ENCODE measurements around the gene LDHAL6B.

LDHAL6B gene

DNA sequence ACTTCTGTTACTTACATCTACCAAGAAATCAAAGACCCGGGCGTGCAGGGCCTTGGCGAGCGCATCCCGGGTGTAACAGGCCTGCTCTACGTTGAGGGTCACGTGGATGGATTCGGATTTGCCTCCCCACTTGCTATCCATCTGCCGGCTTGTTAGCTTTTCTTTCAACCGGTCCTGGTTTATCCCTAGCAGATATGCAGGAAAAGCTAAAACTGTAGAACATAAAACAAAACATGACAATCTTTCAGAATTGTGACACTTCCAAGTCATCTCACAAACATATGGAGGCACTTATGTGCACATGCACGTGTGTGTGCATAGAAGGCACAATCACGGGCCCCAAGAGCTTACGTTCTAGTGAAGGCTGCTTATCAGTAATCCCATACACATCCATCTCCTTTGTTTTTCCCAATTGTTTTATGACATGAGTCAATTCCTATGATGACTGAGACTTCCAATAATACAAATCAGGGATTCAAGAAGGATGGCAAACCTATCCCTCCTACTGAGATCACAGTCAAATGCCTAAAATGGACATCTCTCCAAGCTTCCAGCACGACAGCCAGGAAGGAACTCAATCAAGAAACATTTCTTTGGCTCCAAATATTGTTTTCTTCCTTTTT, 11.3 kb downstream of the LDHAL6B start:
- Histone ChIP-seq H3K9me3 (no peaks in the 10 kb centered on the region), H3K27me3 (peaks cover 5% of the 10 kb centered on the region), H3K36me3 (no peaks in the 10 kb centered on the region), H3K4me3 (ENCODE audit: low read depth, low read length) (no peak overlapping the region), H3K4me1 (no peaks in the 10 kb centered on the region)
- TF ChIP-seq, protein P1, sequence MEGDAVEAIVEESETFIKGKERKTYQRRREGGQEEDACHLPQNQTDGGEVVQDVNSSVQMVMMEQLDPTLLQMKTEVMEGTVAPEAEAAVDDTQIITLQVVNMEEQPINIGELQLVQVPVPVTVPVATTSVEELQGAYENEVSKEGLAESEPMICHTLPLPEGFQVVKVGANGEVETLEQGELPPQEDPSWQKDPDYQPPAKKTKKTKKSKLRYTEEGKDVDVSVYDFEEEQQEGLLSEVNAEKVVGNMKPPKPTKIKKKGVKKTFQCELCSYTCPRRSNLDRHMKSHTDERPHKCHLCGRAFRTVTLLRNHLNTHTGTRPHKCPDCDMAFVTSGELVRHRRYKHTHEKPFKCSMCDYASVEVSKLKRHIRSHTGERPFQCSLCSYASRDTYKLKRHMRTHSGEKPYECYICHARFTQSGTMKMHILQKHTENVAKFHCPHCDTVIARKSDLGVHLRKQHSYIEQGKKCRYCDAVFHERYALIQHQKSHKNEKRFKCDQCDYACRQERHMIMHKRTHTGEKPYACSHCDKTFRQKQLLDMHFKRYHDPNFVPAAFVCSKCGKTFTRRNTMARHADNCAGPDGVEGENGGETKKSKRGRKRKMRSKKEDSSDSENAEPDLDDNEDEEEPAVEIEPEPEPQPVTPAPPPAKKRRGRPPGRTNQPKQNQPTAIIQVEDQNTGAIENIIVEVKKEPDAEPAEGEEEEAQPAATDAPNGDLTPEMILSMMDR (IDR thresholded peaks at IDR 0.05; ENCODE audit: low read depth, low read length): no peak
- DNase-seq: no peak

DNA sequence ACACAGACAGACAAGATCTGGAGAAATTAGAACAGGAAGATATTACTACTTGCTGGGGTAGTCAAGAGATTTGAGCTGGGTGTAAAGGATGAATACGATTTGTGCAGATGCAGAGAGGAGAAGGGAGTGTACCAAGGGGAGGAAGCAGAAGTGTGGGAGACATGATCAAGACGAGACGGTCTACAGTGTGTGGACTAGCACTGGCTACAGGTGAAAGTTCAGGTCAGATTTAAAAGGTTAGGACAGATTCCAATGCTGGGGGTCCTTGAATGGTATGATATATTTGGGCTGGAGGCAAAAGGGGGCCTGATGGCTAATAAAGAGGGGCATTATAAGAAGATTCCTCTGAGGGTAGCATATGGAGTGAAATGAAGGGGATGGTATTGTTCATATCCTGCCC, 12.1 kb downstream of the LDHAL6B start:
- no peaks in the 10 kb centered on the region for H3K4me1 ChIP-seq
- TF ChIP-seq, protein P1 (IDR thresholded peaks at IDR 0.05; ENCODE audit: low read depth, low read length): no peak

DNA sequence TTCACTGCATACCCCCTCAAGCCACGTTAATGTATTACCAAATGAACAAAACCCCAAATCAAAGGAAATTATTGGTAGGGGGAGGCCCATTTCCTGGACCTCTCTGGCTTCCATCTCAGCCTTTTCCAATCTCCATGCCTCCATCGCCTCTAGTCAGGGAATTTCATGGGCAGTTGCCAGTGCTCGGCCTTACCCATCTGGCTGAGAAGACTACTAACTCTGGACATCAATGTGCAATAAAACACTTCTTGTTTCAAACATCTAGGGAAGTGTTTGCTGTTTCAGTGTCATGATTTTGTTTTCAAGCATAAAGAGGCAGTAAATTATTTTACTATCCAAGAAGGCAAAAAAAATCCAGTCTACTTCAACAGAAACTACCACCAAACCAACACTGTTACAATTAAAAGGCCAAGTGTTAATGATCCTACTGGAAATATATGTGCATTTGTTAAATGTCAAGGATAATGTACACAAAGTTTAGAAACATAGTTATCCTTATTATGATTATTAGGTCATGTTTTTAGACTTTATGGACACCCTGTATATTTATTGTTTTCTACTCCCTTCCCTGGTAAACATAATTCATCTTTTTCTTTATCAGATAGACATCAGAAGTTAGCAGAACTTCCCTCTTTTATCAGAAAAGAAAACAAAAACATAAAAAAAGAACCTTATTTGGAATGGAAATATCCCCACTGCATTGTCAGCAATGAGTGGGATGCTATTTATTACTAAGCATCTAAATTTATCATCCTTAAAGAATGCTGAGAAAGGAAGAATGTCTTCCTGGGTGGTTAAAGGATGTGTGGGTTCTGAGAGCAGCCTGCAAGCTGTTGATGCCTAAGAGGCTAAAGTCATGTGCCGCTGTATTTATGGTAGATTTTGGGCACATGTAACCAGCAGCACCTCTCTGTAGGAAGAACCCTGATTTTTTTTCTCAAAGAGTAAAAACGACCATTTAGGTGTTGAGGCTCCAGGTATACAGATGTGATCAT, 15.2 kb downstream of the LDHAL6B start:
- H3K36me3 ChIP-seq: no peaks in the 10 kb centered on the region
- H3K27me3 ChIP-seq: peaks cover 7% of the 10 kb centered on the region
- H3K9me3 ChIP-seq: no peaks in the 10 kb centered on the region
- no peak overlapping the region for H3K4me3 ChIP-seq (ENCODE audit: low read depth, low read length)
- H3K4me1 ChIP-seq: no peaks in the 10 kb centered on the region
- TF ChIP-seq, protein P1 (IDR thresholded peaks at IDR 0.05; ENCODE audit: low read depth, low read length): no peak
- no peak for DNase-seq

More for the DNA sequence above, 12.1 kb downstream of the LDHAL6B start:
- no peaks in the 10 kb centered on the region for H3K36me3 ChIP-seq
- H3K27me3 ChIP-seq: peaks cover 5% of the 10 kb centered on the region
- DNase-seq: no peak
- H3K9me3 ChIP-seq: no peaks in the 10 kb centered on the region
- H3K4me3 ChIP-seq (ENCODE audit: low read depth, low read length): no peak overlapping the region

DNA sequence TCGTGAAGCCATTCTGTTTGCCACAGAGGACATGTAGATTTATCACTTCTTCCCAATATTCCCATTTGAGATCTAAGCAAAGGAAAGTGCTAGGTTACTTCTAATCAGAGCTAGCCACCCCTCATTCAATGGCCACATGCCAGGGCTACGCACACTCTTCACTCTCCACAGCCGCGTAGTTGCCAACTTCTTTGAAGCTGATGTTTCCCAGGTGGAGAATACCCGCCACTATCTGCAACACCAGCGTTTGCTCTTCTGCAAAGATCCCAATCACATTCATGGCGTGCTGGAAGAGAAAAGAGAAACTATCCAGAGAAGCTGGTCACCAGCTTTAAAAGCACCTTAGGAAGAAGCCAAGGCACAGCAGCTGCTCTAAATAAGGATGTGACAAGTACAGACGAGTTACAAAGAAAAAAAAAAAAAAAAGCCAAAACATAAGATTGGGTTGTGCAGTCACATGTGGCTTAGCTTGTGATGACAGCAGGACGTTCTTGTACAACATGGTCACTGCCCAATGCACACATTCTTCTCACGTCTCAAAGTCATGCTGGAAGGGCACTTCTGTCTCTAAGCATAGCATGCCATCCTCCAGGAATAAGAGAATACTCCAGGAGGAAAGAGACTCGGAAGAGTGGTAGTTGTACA, 16.4 kb downstream of the LDHAL6B start:
- DNase-seq: no peak
- Histone ChIP-seq H3K4me3 (ENCODE audit: low read depth, low read length) (no peak overlapping the region), H3K4me1 (no peaks in the 10 kb centered on the region), H3K27me3 (peaks cover 12% of the 10 kb centered on the region), H3K36me3 (no peaks in the 10 kb centered on the region), H3K9me3 (no peaks in the 10 kb centered on the region)
- TF ChIP-seq, protein P1 (IDR thresholded peaks at IDR 0.05; ENCODE audit: low read depth, low read length): no peak

DNA sequence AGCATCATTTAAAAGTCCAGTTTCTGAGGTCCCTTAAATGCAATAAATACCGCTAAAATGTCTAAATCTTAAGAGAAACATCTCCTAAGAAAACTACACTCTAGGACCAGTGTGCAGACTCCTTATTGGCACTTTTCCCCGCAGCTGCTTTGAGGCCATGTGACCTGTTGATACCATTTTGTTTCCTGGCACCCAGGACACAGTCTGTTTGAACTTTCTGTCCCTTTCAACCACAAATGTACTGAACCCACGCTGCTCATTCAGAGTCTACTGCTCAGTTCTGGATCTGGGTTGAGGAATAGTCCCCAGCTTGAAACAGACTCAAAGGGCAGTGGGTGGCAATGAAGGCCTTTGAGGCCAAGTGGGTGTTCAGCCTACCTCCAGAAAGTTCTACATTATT, 17.1 kb downstream of the LDHAL6B start:
- H3K27me3 ChIP-seq: peaks cover 10% of the 10 kb centered on the region
- H3K9me3 ChIP-seq: no peaks in the 10 kb centered on the region
- no peak overlapping the region for H3K4me3 ChIP-seq (ENCODE audit: low read depth, low read length)
- TF ChIP-seq, protein P1 (IDR thresholded peaks at IDR 0.05; ENCODE audit: low read depth, low read length): no peak
- DNase-seq: no peak
- no peaks in the 10 kb centered on the region for H3K36me3 ChIP-seq
- H3K4me1 ChIP-seq: no peaks in the 10 kb centered on the region

Measured in BE2C (cell line).